ENCODE data around the gene FKBP5. TPM values are rescaled to one million over a fixed set of nuclear protein-coding genes. Genes with fewer than 3 reads are reported as not detected.

FKBP5 gene
- total RNA-seq, 1 experiment from 2014 or later = 33.9 TPM

- Histone ChIP-seq H2BK120ac (ENCODE audit: low read depth, low read length, poor library complexity, severe bottlenecking) (no peak overlapping the region), H3K23me2 (ENCODE audit: insufficient read length, low read depth, low read length, poor library complexity, severe bottlenecking) (no peaks in the 10 kb centered on the region), H3K4ac (ENCODE audit: low read depth, low read length) (no peak overlapping the region), H2BK5ac (ENCODE audit: insufficient read length, low read length) (no peak overlapping the region), H2AFZ (ENCODE audit: low read length) (no peak overlapping the region), H3K18ac (ENCODE audit: insufficient read length, low read depth, low read length) (no peak overlapping the region), H4K8ac (replicated peaks; ENCODE audit: insufficient read length, low read depth, low read length) (no peak overlapping the region), H3K27me3 (ENCODE audit: insufficient read depth, low read length) (no peaks in the 10 kb centered on the region), H4K91ac (ENCODE audit: insufficient read length, low read depth, low read length) (no peak overlapping the region), H4K20me1 (ENCODE audit: control insufficient read depth, insufficient read depth, insufficient read length) (no peaks in the 10 kb centered on the region), H3K9ac (ENCODE audit: extremely low read depth, insufficient read length, low read length) (no peak overlapping the region), H3K9me3 (ENCODE audit: control insufficient read depth, low read depth, low read length) (no peaks in the 10 kb centered on the region), H2BK20ac (ENCODE audit: low read depth, low read length, poor library complexity, severe bottlenecking) (no peak overlapping the region), H2BK12ac (ENCODE audit: insufficient read length, low read depth, low read length) (no peak overlapping the region), H2AK5ac (ENCODE audit: insufficient read length, low read length) (no peak overlapping the region), H3K4me2 (ENCODE audit: insufficient read depth, insufficient read length, low read length) (no peak overlapping the region), H3K79me1 (ENCODE audit: insufficient read depth, low read depth, low read length, poor library complexity, severe bottlenecking) (no peaks in the 10 kb centered on the region), H3T11ph (ENCODE audit: low read length) (no peak overlapping the region), H3K56ac (ENCODE audit: insufficient read length, low read depth, low read length) (no peak overlapping the region), H3K27ac (ENCODE audit: insufficient read length, low read depth, low read length) (no peak overlapping the region), H4K5ac (ENCODE audit: insufficient read length, low read depth, low read length) (no peak overlapping the region), H2BK15ac (ENCODE audit: low read depth, low read length) (no peak overlapping the region), H3K79me2 (ENCODE audit: insufficient read depth, low read length) (no peaks in the 10 kb centered on the region), H3K23ac (ENCODE audit: insufficient read length, low read depth, low read length) (no peak overlapping the region), H3K14ac (ENCODE audit: insufficient read depth, low read length) (no peak overlapping the region), H3K4me1 (ENCODE audit: insufficient read depth, low read length) (no peaks in the 10 kb centered on the region)
- Mint-ChIP-seq H3K4me3 (no peak overlapping the region), H3K27ac (peak overlapping the region in 2 of 3 experiments; percentile 72 to 90; a peak in 3 of 7 replicates), H3K9me3 (no peaks in the 10 kb centered on the region), H3K36me3 (ENCODE audit: insufficient read depth in 1 of 3, low read depth in 3 of 3) (peaks cover 1 to 42% (median 20%) of the 10 kb centered on the region in 3 experiments; a peak in 5 of 7 replicates), H3K27me3 (ENCODE audit: low read depth) (no peaks in the 10 kb centered on the region), H3K4me1 (peaks cover 0 to 4% of the 10 kb centered on the region in 2 experiments; a peak in 1 of 4 replicates)
- DNase-seq = no peak
- WGBS (ENCODE audit: extremely low coverage, insufficient read length, low lambda C conversion rate) = no CpG with 5 or more reads among the region's 6 CpGs
- TF ChIP-seq CTCF (conservative IDR thresholded peaks at IDR 0.05) = no peak
These were observed 98.1 kb downstream of the FKBP5 start for GRCh38 chr6:35590622-35591066.
